PC-3 (cell line): ENCODE data around the gene TXNRD1. TPM values are rescaled to one million over a fixed set of nuclear protein-coding genes. Genes with fewer than 3 reads are reported as not detected.

Experiments
- ATAC-seq: fragments of 200-7000 bp; cut with Tn5 transposase; 2 replicates; pipeline ENCODE4 v1.9.1; 2020; ENCODE audit warnings: mild to moderate bottlenecking, moderate library complexity
- BruUV-seq: library from RNA; stranded (reverse); fragments of 400-500 nt; replicated peaks from 2 replicates; lab custom pipeline; 2021; lab: Mats Ljungman, UMichigan
- CTCF ChIA-PET: fragments of 300-600 bp; sonication (Branson Sonifier 250); formaldehyde crosslinking; loops from one replicate; lab custom pipeline; 2022; ENCODE audit warnings: antibody characterized with exemption; lab: Charles Lee
- POLR2A ChIA-PET: fragments of 300-600 bp; sonication (Branson Sonifier 250); formaldehyde crosslinking; loops from one replicate; lab custom pipeline; 2022; ENCODE audit warnings: antibody characterized with exemption; ENCODE audit not compliant: unreplicated experiment; lab: Charles Lee
- DNase-seq: peaks from one replicate; pipeline ENCODE4 v3.0.0-alpha.2; 2015
- H2AFZ ChIP-seq: fragments of 300-600 bp; sonication (generic); 2 replicates; pipeline ENCODE4 v1.6.0; 2016; ENCODE audit warnings: antibody characterized with exemption, low read length
- H3F3A ChIP-seq: fragments of 300-600 bp; sonication (generic); one replicate; pipeline ENCODE4 v1.6.0; 2017; ENCODE audit warnings: antibody characterized with exemption, low read length, control low read depth, mild to moderate bottlenecking; ENCODE audit not compliant: unreplicated experiment
- H3K27ac ChIP-seq: fragments of 300-600 bp; sonication (generic); 2 replicates; pipeline ENCODE4 v1.5.1; 2016; ENCODE audit warnings: mild to moderate bottlenecking, low read length
- H3K27me3 ChIP-seq: fragments of 300-600 bp; sonication (generic); 2 replicates; pipeline ENCODE4 v1.6.1; 2016; ENCODE audit warnings: low read length, mixed read lengths
- H3K36me3 ChIP-seq: fragments of 300-600 bp; sonication (generic); 2 replicates; pipeline ENCODE4 v1.6.1; 2016; ENCODE audit warnings: low read depth, mixed run types, low read length, mixed read lengths
- H3K4me1 ChIP-seq: fragments of 300-600 bp; sonication (generic); 2 replicates; pipeline ENCODE4 v1.5.1; 2016; ENCODE audit warnings: low read length; ENCODE audit not compliant: insufficient read depth
- H3K4me2 ChIP-seq: fragments of 300-600 bp; sonication (generic); 2 replicates; pipeline ENCODE4 v1.6.0; 2016; ENCODE audit warnings: low read length
- H3K4me3 ChIP-seq: fragments of 300-600 bp; sonication (generic); 2 replicates; pipeline ENCODE4 v1.5.1; 2016; ENCODE audit warnings: mild to moderate bottlenecking, low read length, mixed read lengths
- H3K79me2 ChIP-seq: fragments of 300-600 bp; sonication (generic); 2 replicates; pipeline ENCODE4 v1.6.1; 2017; ENCODE audit warnings: low read length, mixed read lengths
- H3K9ac ChIP-seq: fragments of 300-600 bp; sonication (generic); 2 replicates; pipeline ENCODE4 v1.6.0; 2016; ENCODE audit warnings: mild to moderate bottlenecking, low read length
- H3K9me2 ChIP-seq: fragments of 300-600 bp; sonication (generic); replicated peaks from 2 replicates; pipeline ENCODE4 v1.6.1; 2016; ENCODE audit warnings: mixed run types, low read length, mixed read lengths
- H3K9me3 ChIP-seq: fragments of 300-600 bp; sonication (generic); 2 replicates; pipeline ENCODE4 v1.6.1; 2016; ENCODE audit warnings: low read length, mixed read lengths
- H4K20me1 ChIP-seq: fragments of 300-600 bp; sonication (generic); 2 replicates; pipeline ENCODE4 v1.6.1; 2016; ENCODE audit warnings: low read length, mixed read lengths
- CTCF ChIP-seq: fragments of 300-600 bp; sonication (generic); conservative IDR thresholded peaks from 2 replicates; pipeline ENCODE4 v1.5.1; 2017; ENCODE audit warnings: antibody characterized with exemption, low read depth, mild to moderate bottlenecking, low read length
- EZH2 ChIP-seq: fragments of 300-600 bp; sonication (generic); IDR thresholded peaks from one replicate; pipeline ENCODE4 v1.6.1; 2017; ENCODE audit warnings: antibody characterized with exemption, mild to moderate bottlenecking, low read length; ENCODE audit not compliant: unreplicated experiment
- EZH2phosphoT487 ChIP-seq: fragments of 300-600 bp; sonication (generic); IDR thresholded peaks from 2 replicates; pipeline ENCODE4 v1.6.1; 2018; ENCODE audit warnings: mild to moderate bottlenecking, antibody characterized with exemption, low read length, borderline replicate concordance
- intact Hi-C: fragments of 100-400 bp; cut with micrococcal nuclease; formaldehyde crosslinking; loops from 2 replicates; pipeline ENCODE4 v1.9.0; 2023
- total RNA-seq: library from RNA; depleted of rRNA; stranded (reverse); fragments of >200 nt; gene quantifications from 2 replicates; pipeline ENCODE4 v1.2.3, GENCODE V29; 2014

The TXNRD1 gene
- total RNA-seq, 1 experiment from 2014 or later = 419 TPM

DNA sequence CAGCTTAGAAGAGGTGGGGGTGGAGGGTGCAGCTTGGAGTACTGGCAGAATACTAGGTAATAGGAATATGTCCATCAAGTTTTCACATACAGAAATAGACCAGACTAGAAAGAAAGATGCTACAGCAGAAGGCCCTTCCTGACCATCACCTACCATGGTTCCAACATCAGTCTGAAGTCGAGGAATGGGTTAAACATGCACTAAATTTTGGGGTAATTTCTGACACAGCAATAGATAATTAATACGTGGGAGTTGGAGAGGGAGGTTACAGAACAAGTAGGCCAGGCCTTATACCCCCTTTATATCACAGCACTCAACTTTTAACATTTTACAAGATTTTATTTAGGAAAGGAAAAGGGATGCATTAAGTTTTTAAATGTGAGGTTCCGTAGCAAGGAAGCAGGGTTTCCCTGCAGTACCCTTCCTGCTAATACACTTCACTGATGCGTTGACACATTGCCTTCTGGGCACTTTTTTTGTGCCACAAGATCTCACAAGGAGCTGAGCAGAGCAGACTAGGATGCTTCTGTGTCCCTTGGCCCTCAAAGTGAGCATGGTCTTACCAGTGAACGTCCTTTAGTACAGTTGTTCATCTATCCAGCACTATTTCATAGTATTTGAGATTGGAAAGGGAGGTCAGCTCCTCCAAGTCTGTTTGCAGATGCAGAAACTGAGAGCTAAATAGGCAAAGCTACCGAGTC is 138.7 kb downstream of the TXNRD1 start:
- intact Hi-C loops = no loop called here

GRCh38 chr12:104354868-104355570 is 139.4 kb downstream of the TXNRD1 start:
- no peaks in the 10 kb centered on the region for H3K9me3 ChIP-seq
- intact Hi-C loops = no loop called here
- H3K79me2 ChIP-seq = peaks cover 6% of the 10 kb centered on the region
- H3K4me1 ChIP-seq = peaks cover 10% of the 10 kb centered on the region
- ChIA-PET POLR2A (no interaction called here), CTCF (no interaction called here)
- no peaks in the 10 kb centered on the region for H3K27me3 ChIP-seq
- H3K4me3 ChIP-seq = no peak overlapping the region
- H3K36me3 ChIP-seq = peaks cover 32% of the 10 kb centered on the region
- no peak overlapping the region for H3K9ac ChIP-seq
- peaks cover 11% of the 10 kb centered on the region for H4K20me1 ChIP-seq
- peaks cover 30% of the 10 kb centered on the region for H3F3A ChIP-seq
- no TSS peak for BruUV-seq
- ATAC-seq (no peak), DNase-seq (no peak)
- no peak overlapping the region for H2AFZ ChIP-seq
- H3K4me2 ChIP-seq = no peak overlapping the region
- no peak overlapping the region for H3K27ac ChIP-seq
- TF ChIP-seq EZH2phosphoT487 = no peak
- no peak for TF ChIP-seq EZH2
- H3K9me2 ChIP-seq = no peaks in the 10 kb centered on the region

More for the DNA sequence above, 138.7 kb downstream of the TXNRD1 start:
- DNase-seq = no peak
- peaks cover 39% of the 10 kb centered on the region for H3K36me3 ChIP-seq
- TF ChIP-seq EZH2phosphoT487 = no peak
- no peak for TF ChIP-seq EZH2
- TF ChIP-seq CTCF = no peak
- H3K4me3 ChIP-seq = no peak overlapping the region
- H3K27me3 ChIP-seq = no peaks in the 10 kb centered on the region
- H3K9me2 ChIP-seq = no peaks in the 10 kb centered on the region
- CTCF ChIA-PET = no interaction called here
- peaks cover 12% of the 10 kb centered on the region for H3K79me2 ChIP-seq
- peaks cover 9% of the 10 kb centered on the region for H3K4me1 ChIP-seq
- BruUV-seq = no TSS peak
- H4K20me1 ChIP-seq = peaks cover 17% of the 10 kb centered on the region
- H3K9ac ChIP-seq = no peak overlapping the region
- no peak overlapping the region for H2AFZ ChIP-seq
- H3K27ac ChIP-seq = no peak overlapping the region
- no peaks in the 10 kb centered on the region for H3K9me3 ChIP-seq
- H3F3A ChIP-seq = peaks cover 37% of the 10 kb centered on the region
- ATAC-seq = no peak
- POLR2A ChIA-PET = no interaction called here
- no peak overlapping the region for H3K4me2 ChIP-seq

GRCh38 chr12:104355630-104356029 is 140.1 kb downstream of the TXNRD1 start:
- H3K9me3 ChIP-seq = no peaks in the 10 kb centered on the region
- H3K79me2 ChIP-seq = no peaks in the 10 kb centered on the region
- ATAC-seq (peak; percentile 1; the same call in 1 of the 2 replicates), DNase-seq (no peak)
- peaks cover 5% of the 10 kb centered on the region; the same call in 1 of the 2 replicates for H4K20me1 ChIP-seq
- H3K27me3 ChIP-seq = no peaks in the 10 kb centered on the region
- H3K4me2 ChIP-seq = no peak overlapping the region
- H2AFZ ChIP-seq = no peak overlapping the region
- no peak overlapping the region for H3K4me3 ChIP-seq
- CTCF ChIA-PET = no interaction called here
- peaks cover 26% of the 10 kb centered on the region for H3F3A ChIP-seq
- H3K4me1 ChIP-seq = peaks cover 10% of the 10 kb centered on the region
- no peaks in the 10 kb centered on the region for H3K9me2 ChIP-seq
- POLR2A ChIA-PET = no interaction called here
- no peak overlapping the region for H3K9ac ChIP-seq
- TF ChIP-seq EZH2 (no peak), CTCF (no peak), EZH2phosphoT487 (no peak)
- BruUV-seq = no TSS peak
- no peak overlapping the region for H3K27ac ChIP-seq
- peaks cover 26% of the 10 kb centered on the region for H3K36me3 ChIP-seq
- intact Hi-C loops = no loop called here
